H9 (cell line): ENCODE data around the gene SRCAP. TPM values are rescaled to one million over a fixed set of nuclear protein-coding genes. Genes with fewer than 3 reads are reported as not detected.

Experiments used
- DNase-seq: peaks from one replicate; pipeline ENCODE4 v3.0.0-alpha.2; 2017
- H2AFZ ChIP-seq: one replicate; pipeline ENCODE4 v1.6.1; 2013; ENCODE audit warnings: mild to moderate bottlenecking, low read length, control low read depth, moderate library complexity
- H2AK5ac ChIP-seq: 2 replicates; pipeline ENCODE4 v1.6.1; 2013; ENCODE audit warnings: low read length, control low read depth, mixed read lengths; ENCODE audit not compliant: insufficient read length
- H2BK120ac ChIP-seq: one replicate; pipeline ENCODE4 v1.6.1; 2013; ENCODE audit warnings: low read depth, mild to moderate bottlenecking, low read length, control low read depth, inconsistent platforms; ENCODE audit not compliant: poor library complexity, severe bottlenecking
- H2BK12ac ChIP-seq: 2 replicates; pipeline ENCODE4 v1.6.1; 2013; ENCODE audit warnings: low read length, control low read depth, mixed read lengths, low read depth; ENCODE audit not compliant: insufficient read length
- H2BK15ac ChIP-seq: 2 replicates; pipeline ENCODE4 v1.6.1; 2013; ENCODE audit warnings: low read depth, low read length, control low read depth
- H2BK20ac ChIP-seq: one replicate; pipeline ENCODE4 v1.6.1; 2013; ENCODE audit warnings: low read depth, mild to moderate bottlenecking, low read length, control low read depth, inconsistent platforms; ENCODE audit not compliant: poor library complexity, severe bottlenecking
- H2BK5ac ChIP-seq: 2 replicates; pipeline ENCODE4 v1.6.1; 2013; ENCODE audit warnings: low read length, control low read depth, mixed read lengths; ENCODE audit not compliant: insufficient read length
- H3K14ac ChIP-seq: 2 replicates; pipeline ENCODE4 v1.6.1; 2013; ENCODE audit warnings: low read length, control low read depth; ENCODE audit not compliant: insufficient read depth
- H3K18ac ChIP-seq: 2 replicates; pipeline ENCODE4 v1.6.1; 2013; ENCODE audit warnings: low read depth, mild to moderate bottlenecking, mixed read lengths, low read length, control low read depth; ENCODE audit not compliant: insufficient read length
- H3K23ac ChIP-seq: 2 replicates; pipeline ENCODE4 v1.6.1; 2013; ENCODE audit warnings: low read length, control low read depth, mixed read lengths, low read depth; ENCODE audit not compliant: insufficient read length
- H3K23me2 ChIP-seq: 2 replicates; pipeline ENCODE4 v1.6.1; 2013; ENCODE audit warnings: low read depth, mild to moderate bottlenecking, mixed read lengths, low read length, control low read depth; ENCODE audit not compliant: insufficient read length, poor library complexity, severe bottlenecking
- H3K27ac ChIP-seq: 2 replicates; pipeline ENCODE4 v1.5.1; 2013; ENCODE audit warnings: low read length, control low read depth, mixed read lengths, low read depth; ENCODE audit not compliant: insufficient read length
- H3K27me3 ChIP-seq: 2 replicates; pipeline ENCODE4 v1.6.1; 2013; ENCODE audit warnings: low read length, control low read depth, inconsistent platforms; ENCODE audit not compliant: insufficient read depth
- H3K4ac ChIP-seq: 2 replicates; pipeline ENCODE4 v1.6.1; 2013; ENCODE audit warnings: low read depth, mild to moderate bottlenecking, control low read depth, inconsistent platforms, low read length, moderate library complexity
- H3K4me1 ChIP-seq: 2 replicates; pipeline ENCODE4 v1.6.1; 2013; ENCODE audit warnings: low read length, control low read depth, inconsistent platforms; ENCODE audit not compliant: insufficient read depth
- H3K4me2 ChIP-seq: 2 replicates; pipeline ENCODE4 v1.6.1; 2013; ENCODE audit warnings: low read length, control low read depth, mixed read lengths; ENCODE audit not compliant: insufficient read length, insufficient read depth
- H3K56ac ChIP-seq: 2 replicates; pipeline ENCODE4 v1.6.1; 2013; ENCODE audit warnings: low read depth, mild to moderate bottlenecking, mixed read lengths, low read length, control low read depth; ENCODE audit not compliant: insufficient read length
- H3K79me1 ChIP-seq: 2 replicates; pipeline ENCODE4 v1.6.1; 2013; ENCODE audit warnings: low read depth, mild to moderate bottlenecking, moderate library complexity, low read length, control low read depth, inconsistent platforms; ENCODE audit not compliant: insufficient read depth, poor library complexity, severe bottlenecking
- H3K79me2 ChIP-seq: 2 replicates; pipeline ENCODE4 v1.6.1; 2013; ENCODE audit warnings: low read length, control low read depth, inconsistent platforms; ENCODE audit not compliant: insufficient read depth
- H3K9ac ChIP-seq: 2 replicates; pipeline ENCODE4 v1.6.1; 2013; ENCODE audit warnings: low read length, control low read depth, mixed read lengths; ENCODE audit not compliant: insufficient read length; ENCODE audit errors: extremely low read depth
- H3K9me3 ChIP-seq: one replicate; pipeline ENCODE4 v1.6.1; 2013; ENCODE audit warnings: low read depth, low read length, inconsistent platforms; ENCODE audit not compliant: control insufficient read depth
- H3T11ph ChIP-seq: one replicate; pipeline ENCODE4 v1.6.1; 2013; ENCODE audit warnings: mild to moderate bottlenecking, low read length, control low read depth, inconsistent platforms
- H4K20me1 ChIP-seq: one replicate; pipeline ENCODE4 v1.6.1; 2013; ENCODE audit not compliant: control insufficient read depth, insufficient read length, insufficient read depth
- H4K5ac ChIP-seq: 2 replicates; pipeline ENCODE4 v1.6.1; 2013; ENCODE audit warnings: low read depth, mild to moderate bottlenecking, mixed read lengths, low read length, control low read depth; ENCODE audit not compliant: insufficient read length
- H4K8ac ChIP-seq: replicated peaks from 2 replicates; pipeline ENCODE4 v1.6.1; 2013; ENCODE audit warnings: low read length, control low read depth, mixed read lengths, low read depth; ENCODE audit not compliant: insufficient read length
- H4K91ac ChIP-seq: 2 replicates; pipeline ENCODE4 v1.6.1; 2013; ENCODE audit warnings: low read depth, mild to moderate bottlenecking, moderate library complexity, mixed read lengths, low read length, control low read depth; ENCODE audit not compliant: insufficient read length
- H3K27ac Mint-ChIP-seq, 3 experiments: 2 replicates in 2 of 3; 3 replicates in 1 of 3; pipeline ENCODE4 v1.8.0; 2020 to 2021; ENCODE audit warnings: mixed read lengths in 3 of 3, mild to moderate bottlenecking in 1 of 3, moderate library complexity in 1 of 3
- H3K27me3 Mint-ChIP-seq: 2 replicates; pipeline ENCODE4 v1.8.0; 2021; ENCODE audit warnings: low read depth, mild to moderate bottlenecking, moderate library complexity, mixed read lengths
- H3K36me3 Mint-ChIP-seq, 3 experiments: 2 replicates in 2 of 3; 3 replicates in 1 of 3; pipeline ENCODE4 v1.8.0; 2020 to 2021; ENCODE audit warnings: low read depth in 3 of 3, mixed read lengths in 3 of 3; ENCODE audit not compliant: insufficient read depth in 1 of 3
- H3K4me1 Mint-ChIP-seq, 2 experiments: 2 replicates each; pipeline ENCODE4 v1.8.0; 2020; ENCODE audit warnings: mixed read lengths in 2 of 2
- H3K4me3 Mint-ChIP-seq, 2 experiments: 2 replicates in 1 of 2; 3 replicates in 1 of 2; pipeline ENCODE4 v1.8.0; 2020 to 2021; ENCODE audit warnings: mild to moderate bottlenecking in 2 of 2, mixed read lengths in 2 of 2, moderate library complexity in 1 of 2
- H3K9me3 Mint-ChIP-seq, 2 experiments: 2 replicates in 1 of 2; 3 replicates in 1 of 2; pipeline ENCODE4 v1.8.0; 2020; ENCODE audit warnings: mild to moderate bottlenecking in 2 of 2, mixed read lengths in 2 of 2, moderate library complexity in 1 of 2
- WGBS: extraction: QIAGEN DNeasy Blood & Tissue Kit; methylation state at CpG from one replicate; pipeline ENCODE4 v1.1.7; 2013; ENCODE audit warnings: missing lambda C conversion rate, low lambda C conversion rate, mixed read lengths; ENCODE audit not compliant: insufficient read length; ENCODE audit errors: extremely low coverage; 5-methylcytosine and 5-hydroxymethylcytosine counted together
- total RNA-seq: library from RNA; stranded (reverse); gene quantifications from 2 replicates; pipeline ENCODE4 v1.2.1, GENCODE V29; 2021
- TF ChIP-seq, protein P1 (sequence below): fragments of 200-600 bp; sonication (generic); conservative IDR thresholded peaks from 3 replicates; pipeline ENCODE4 v1.8.0; 2021; ENCODE audit warnings: antibody characterized with exemption, mild to moderate bottlenecking

The SRCAP gene
- total RNA-seq, 1 experiment from 2014 or later, result 63.1 TPM

DNA sequence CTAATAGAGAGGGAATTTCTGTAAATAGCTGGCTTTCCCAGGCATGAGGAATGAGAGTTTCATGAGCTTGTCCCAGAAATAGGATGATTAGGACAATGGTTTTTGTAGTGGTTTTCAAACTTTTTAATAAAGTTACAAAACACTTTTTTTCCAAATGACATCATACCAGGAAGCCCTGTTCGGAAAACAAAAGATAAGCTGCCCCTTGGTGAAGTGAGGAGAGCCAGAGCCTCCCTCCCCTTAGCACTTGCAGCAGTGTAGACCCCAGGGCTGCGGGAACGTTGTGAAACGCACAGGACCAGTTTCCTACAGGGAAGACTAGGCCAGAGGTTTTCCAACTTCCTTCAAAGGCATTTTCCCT is 33.2 kb upstream of the SRCAP start:
- Histone ChIP-seq H3K9me3 (no peaks in the 10 kb centered on the region), H3K79me1 (no peaks in the 10 kb centered on the region), H3T11ph (no peak overlapping the region), H3K27me3 (peaks cover 23% of the 10 kb centered on the region; the same call in 1 of the 2 replicates), H2BK20ac (no peak overlapping the region), H2BK120ac (no peak overlapping the region), H2AK5ac (no peak overlapping the region), H2AFZ (no peak overlapping the region), H2BK5ac (no peak overlapping the region), H3K9ac (no peak overlapping the region), H3K4me1 (no peaks in the 10 kb centered on the region), H3K18ac (no peak overlapping the region), H4K91ac (no peak overlapping the region), H3K4ac (no peak overlapping the region), H3K23me2 (peaks cover 5% of the 10 kb centered on the region), H3K4me2 (no peak overlapping the region), H3K23ac (no peak overlapping the region), H3K56ac (no peak overlapping the region), H3K27ac (no peak overlapping the region), H4K8ac (no peak overlapping the region), H2BK15ac (no peak overlapping the region), H3K14ac (no peak overlapping the region), H3K79me2 (no peaks in the 10 kb centered on the region), H2BK12ac (no peak overlapping the region), H4K20me1 (no peaks in the 10 kb centered on the region), H4K5ac (no peak overlapping the region)
- H3K27ac Mint-ChIP-seq, result no peak overlapping the region
- no CpG with 5 or more reads among the region's 4 CpGs for WGBS
- H3K36me3 Mint-ChIP-seq, result peaks cover 25 to 70% (median 58%) of the 10 kb centered on the region in 3 experiments
- H3K4me1 Mint-ChIP-seq, result no peaks in the 10 kb centered on the region
- H3K27me3 Mint-ChIP-seq, result peaks cover 87% of the 10 kb centered on the region
- DNase-seq, result no peak
- H3K4me3 Mint-ChIP-seq, result no peak overlapping the region
- TF ChIP-seq, protein P1, sequence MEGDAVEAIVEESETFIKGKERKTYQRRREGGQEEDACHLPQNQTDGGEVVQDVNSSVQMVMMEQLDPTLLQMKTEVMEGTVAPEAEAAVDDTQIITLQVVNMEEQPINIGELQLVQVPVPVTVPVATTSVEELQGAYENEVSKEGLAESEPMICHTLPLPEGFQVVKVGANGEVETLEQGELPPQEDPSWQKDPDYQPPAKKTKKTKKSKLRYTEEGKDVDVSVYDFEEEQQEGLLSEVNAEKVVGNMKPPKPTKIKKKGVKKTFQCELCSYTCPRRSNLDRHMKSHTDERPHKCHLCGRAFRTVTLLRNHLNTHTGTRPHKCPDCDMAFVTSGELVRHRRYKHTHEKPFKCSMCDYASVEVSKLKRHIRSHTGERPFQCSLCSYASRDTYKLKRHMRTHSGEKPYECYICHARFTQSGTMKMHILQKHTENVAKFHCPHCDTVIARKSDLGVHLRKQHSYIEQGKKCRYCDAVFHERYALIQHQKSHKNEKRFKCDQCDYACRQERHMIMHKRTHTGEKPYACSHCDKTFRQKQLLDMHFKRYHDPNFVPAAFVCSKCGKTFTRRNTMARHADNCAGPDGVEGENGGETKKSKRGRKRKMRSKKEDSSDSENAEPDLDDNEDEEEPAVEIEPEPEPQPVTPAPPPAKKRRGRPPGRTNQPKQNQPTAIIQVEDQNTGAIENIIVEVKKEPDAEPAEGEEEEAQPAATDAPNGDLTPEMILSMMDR, result no peak
- no peaks in the 10 kb centered on the region for H3K9me3 Mint-ChIP-seq
